ENCODE measurements around the gene TGDS.
A peak's percentile ranks its signal among the peaks of the same experiment; 100 is the strongest.
"Not testable (repeated sequence)": the region's sequence is repeated elsewhere in the genome, so short reads cannot be mapped to it uniquely, and the experiment has no call there.

Gene TGDS

GRCh38 chr13:94595950-94596574, at the start of gene TGDS:
TGDS (minus strand) TSS chr13:94596152; CDS start chr13:94596136, 16 bp downstream.
- peak; percentile 92 for DNase-seq (ENCODE audit: low spot score)

- no peak for DNase-seq (ENCODE audit: low spot score)
Observed at GRCh38 chr13:94641409-94641941, 45.5 kb upstream of the TGDS start.

GRCh38 chr13:94640721-94641120, 44.8 kb upstream of the TGDS start:
- DNase-seq (ENCODE audit: low spot score): no peak

GRCh38 chr13:94637677-94638076, 41.7 kb upstream of the TGDS start:
- not testable (repeated sequence) for DNase-seq (ENCODE audit: low spot score)

GRCh38 chr13:94636942-94637578, 41.1 kb upstream of the TGDS start:
- DNase-seq (ENCODE audit: low spot score): no peak

- not testable (repeated sequence) for DNase-seq (ENCODE audit: low spot score)
Observed at GRCh38 chr13:94636096-94636495, 40.1 kb upstream of the TGDS start.

- DNase-seq (ENCODE audit: low spot score): no peak
Observed at GRCh38 chr13:94632226-94632980, 36.5 kb upstream of the TGDS start.

- DNase-seq (ENCODE audit: low spot score): no peak
Observed at GRCh38 chr13:94630858-94631257, 34.9 kb upstream of the TGDS start.

GRCh38 chr13:94623316-94623715, 27.4 kb upstream of the TGDS start:
- DNase-seq (ENCODE audit: low spot score): no peak

GRCh38 chr13:94622344-94622743, 26.4 kb upstream of the TGDS start:
- no peak for DNase-seq (ENCODE audit: low spot score)

GRCh38 chr13:94620286-94620896, 24.4 kb upstream of the TGDS start:
- DNase-seq (ENCODE audit: low spot score): peak; percentile 54

GRCh38 chr13:94617389-94618000, 21.5 kb upstream of the TGDS start:
- peak; percentile 61 for DNase-seq (ENCODE audit: low spot score)

- DNase-seq (ENCODE audit: low spot score): no peak
Observed at GRCh38 chr13:94613051-94613450, 17.1 kb upstream of the TGDS start.

- DNase-seq (ENCODE audit: low spot score): peak; percentile 70
Observed at GRCh38 chr13:94612050-94612449, 16.1 kb upstream of the TGDS start.

- DNase-seq (ENCODE audit: low spot score): no peak
Observed at GRCh38 chr13:94610475-94610874, 14.5 kb upstream of the TGDS start.

- peak; percentile 38 for DNase-seq (ENCODE audit: low spot score)
Observed at GRCh38 chr13:94609196-94609595, 13.2 kb upstream of the TGDS start.

- DNase-seq (ENCODE audit: low spot score): peak; percentile 54
Observed at GRCh38 chr13:94608586-94608985, 12.6 kb upstream of the TGDS start.

- no peak for DNase-seq (ENCODE audit: low spot score)
Observed at GRCh38 chr13:94607939-94608338, 12.0 kb upstream of the TGDS start.

GRCh38 chr13:94607056-94607455, 11.1 kb upstream of the TGDS start:
- DNase-seq (ENCODE audit: low spot score): no peak

GRCh38 chr13:94602467-94602866, 6.5 kb upstream of the TGDS start:
- DNase-seq (ENCODE audit: low spot score): no peak

GRCh38 chr13:94601446-94602431, 5.8 kb upstream of the TGDS start, which contains the start of gene GPR180:
GPR180 (plus strand) TSS chr13:94601857; CDS start chr13:94601928, 71 bp downstream.
- DNase-seq (ENCODE audit: low spot score): peak; percentile 100
